Activated gamma-delta T cell treated with Interleukin-2 at 50 U/mL for 16 hours (primary cell): Measurements from ENCODE around the gene ATP2B2.

Experiments used
- DNase-seq: peaks from one replicate; pipeline ENCODE4 v3.0.0-alpha.2; 2020

The ATP2B2 gene

GRCh38 chr3:10338591-10339353 lies 166.6 kb downstream of the ATP2B2 start:
- no peak for DNase-seq

- DNase-seq, result no peak
These were observed 167.3 kb downstream of the ATP2B2 start for GRCh38 chr3:10338164-10338470.

GRCh38 chr3:10337323-10338163 lies 167.8 kb downstream of the ATP2B2 start:
- DNase-seq, result no peak

DNA sequence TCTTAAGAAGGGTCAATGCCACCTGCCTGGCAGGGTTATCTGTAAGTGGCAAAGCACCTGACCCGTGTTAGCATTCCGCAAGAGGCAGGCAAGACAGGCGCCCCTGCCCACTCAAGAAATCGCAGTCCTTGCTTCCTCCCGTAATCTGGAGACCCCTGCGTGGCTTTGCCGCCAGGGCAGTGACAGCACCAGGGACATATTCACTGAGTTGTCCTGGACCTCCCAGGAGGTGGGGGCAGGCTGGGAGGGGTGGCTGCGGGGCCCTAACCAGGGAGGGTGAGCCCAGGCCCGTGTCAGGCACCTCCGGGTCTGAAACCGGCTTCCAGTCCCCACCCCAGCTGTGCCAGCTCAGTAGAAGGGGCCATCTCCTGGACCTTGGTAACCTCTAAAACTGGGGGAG lies 168.6 kb downstream of the ATP2B2 start:
- no peak for DNase-seq

- no peak for DNase-seq
These were observed 169.3 kb downstream of the ATP2B2 start for GRCh38 chr3:10335871-10336622.

DNA sequence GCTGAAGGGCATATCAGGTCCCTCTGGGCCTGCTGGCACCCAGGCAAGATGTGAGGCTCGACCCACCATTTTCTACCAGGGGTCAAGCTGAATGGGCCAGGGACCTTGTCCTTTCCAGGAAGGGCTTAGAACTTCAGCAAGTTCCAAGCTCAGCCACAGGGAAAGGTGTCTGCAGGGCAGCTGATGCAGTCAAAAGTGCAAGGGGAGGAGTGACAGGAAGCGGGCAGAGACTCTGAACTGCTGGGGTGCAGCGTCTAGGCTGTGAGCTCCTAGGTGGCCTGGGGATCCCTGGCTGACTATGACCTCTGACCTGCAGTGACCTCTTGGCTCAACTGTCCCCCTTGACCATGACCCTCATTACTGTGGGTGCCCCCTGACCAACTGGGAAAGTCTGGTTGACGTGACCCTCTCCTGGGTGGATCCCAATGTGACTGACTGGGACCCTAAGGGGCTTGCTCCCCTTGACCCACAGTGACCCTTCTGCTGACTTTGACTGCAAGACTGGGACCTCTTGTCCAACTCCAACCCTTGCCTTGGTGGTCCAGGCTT lies 170.1 kb downstream of the ATP2B2 start:
- DNase-seq, result no peak

- DNase-seq, result no peak
These were observed 170.9 kb downstream of the ATP2B2 start for GRCh38 chr3:10334459-10334858.

- DNase-seq, result no peak
These were observed 171.3 kb downstream of the ATP2B2 start for GRCh38 chr3:10334042-10334441.

- no peak for DNase-seq
These were observed 172.1 kb downstream of the ATP2B2 start for GRCh38 chr3:10333349-10333650.

GRCh38 chr3:10332481-10333348 lies 172.7 kb downstream of the ATP2B2 start:
- no peak for DNase-seq

GRCh38 chr3:10331320-10331719 lies 174.1 kb downstream of the ATP2B2 start:
- DNase-seq, result no peak

DNA sequence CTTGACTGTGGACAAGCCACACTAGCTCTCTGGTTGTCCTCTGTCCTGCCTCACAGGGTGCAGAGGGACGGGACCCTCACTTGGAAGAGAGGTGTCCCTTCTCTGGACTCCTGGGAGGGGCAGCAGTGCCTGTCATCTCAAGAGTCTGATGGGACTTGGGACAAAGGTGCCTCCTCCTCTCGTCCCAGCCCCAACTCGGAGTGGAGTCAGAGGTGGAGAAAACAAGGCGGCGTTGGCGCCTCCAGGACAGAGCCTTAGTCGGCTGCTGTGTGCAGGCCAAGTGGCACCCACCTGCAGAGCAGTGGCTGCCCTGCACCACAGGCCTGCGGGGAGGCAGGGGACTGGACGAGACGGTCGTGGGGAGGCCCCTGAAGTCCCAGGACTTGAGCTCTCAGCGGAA lies 175.1 kb downstream of the ATP2B2 start:
- no peak for DNase-seq

GRCh38 chr3:10329495-10330015 lies 175.8 kb downstream of the ATP2B2 start:
- no peak for DNase-seq

DNA sequence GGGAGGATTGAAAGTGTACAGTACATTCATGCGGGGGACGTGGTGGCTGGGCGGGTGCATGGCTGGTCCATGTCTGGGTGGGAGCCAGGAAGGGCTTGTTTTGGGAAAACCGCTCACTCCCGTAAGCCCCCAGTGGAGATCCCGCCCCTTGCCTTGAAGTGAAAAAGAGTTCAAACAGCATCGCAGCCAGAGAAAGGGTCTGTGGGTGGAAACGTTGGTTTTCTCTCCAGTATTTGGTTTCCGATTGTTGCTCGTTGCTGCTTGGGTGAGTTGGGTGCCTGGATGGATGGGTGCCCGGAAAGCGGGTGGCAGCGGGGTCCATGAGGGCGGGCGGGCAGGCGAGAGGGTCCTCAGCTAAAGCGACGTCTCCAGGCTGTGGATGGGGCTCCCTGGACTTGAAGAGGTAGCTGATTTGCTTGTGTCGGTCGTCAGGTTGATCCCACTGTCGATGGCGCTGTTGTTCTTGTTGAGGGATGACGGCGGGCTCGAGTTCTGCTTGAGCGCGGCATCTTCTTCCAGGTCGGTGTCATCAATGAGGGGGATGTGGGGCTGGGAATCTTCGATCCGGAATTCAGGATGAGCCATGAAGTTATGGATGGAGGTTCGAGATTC lies 176.8 kb downstream of the ATP2B2 start:
- DNase-seq, result no peak

- no peak for DNase-seq
These were observed 177.8 kb downstream of the ATP2B2 start for GRCh38 chr3:10327592-10327991.

- no peak for DNase-seq
These were observed 183.1 kb downstream of the ATP2B2 start for GRCh38 chr3:10322352-10322710.

DNA sequence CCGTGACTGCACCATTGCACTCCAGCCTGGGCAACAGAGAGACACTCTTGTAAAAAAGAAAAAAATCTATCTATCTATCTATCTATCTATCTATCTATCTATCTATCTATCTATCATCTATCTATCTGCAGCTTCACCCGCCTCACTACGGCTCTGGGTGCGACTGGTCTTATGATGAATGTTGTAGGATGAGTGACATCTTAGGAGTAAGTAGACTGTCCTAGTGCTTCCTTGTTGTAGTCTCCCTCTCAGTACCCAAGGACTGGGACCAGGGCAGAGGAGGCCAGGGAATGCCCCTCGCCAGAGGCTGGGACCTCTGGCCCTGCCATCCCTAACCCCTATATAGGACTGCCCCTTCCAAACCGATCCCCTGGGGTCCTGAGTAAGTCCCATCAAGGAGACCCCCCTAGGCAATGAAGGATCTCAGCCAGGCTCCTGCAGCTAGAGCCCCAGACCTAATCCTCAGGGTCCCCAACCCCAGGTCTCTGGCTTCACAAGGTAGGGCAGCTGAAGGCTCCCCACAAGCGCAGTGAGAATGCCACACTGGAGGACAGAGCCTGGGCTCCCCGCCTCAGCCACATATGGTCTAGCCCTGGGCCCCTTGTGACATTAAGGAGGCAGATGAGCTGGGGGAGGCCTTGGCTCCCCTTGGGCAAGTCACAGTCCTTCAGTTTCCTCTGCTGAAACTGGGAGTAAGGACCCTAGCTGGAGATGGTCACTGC lies 183.6 kb downstream of the ATP2B2 start:
- DNase-seq, result no peak

DNA sequence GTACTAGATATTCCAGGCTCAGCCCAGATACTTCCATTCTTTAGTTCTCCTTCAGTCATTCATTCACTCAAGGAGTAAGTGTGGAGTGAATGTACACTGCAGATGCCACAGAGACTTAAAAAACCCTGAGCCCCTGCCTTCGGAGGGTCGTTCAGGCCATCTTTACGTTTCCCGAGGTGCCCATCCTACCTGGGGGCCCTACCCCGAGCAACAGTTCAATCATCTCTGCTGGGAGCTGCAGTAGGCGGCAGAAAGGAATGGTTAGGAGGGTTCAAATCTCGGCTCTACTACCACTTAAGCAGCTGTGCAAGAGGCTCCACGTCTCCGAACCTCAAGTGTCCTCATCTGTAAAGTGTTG lies 185.1 kb downstream of the ATP2B2 start:
- DNase-seq, result no peak

DNA sequence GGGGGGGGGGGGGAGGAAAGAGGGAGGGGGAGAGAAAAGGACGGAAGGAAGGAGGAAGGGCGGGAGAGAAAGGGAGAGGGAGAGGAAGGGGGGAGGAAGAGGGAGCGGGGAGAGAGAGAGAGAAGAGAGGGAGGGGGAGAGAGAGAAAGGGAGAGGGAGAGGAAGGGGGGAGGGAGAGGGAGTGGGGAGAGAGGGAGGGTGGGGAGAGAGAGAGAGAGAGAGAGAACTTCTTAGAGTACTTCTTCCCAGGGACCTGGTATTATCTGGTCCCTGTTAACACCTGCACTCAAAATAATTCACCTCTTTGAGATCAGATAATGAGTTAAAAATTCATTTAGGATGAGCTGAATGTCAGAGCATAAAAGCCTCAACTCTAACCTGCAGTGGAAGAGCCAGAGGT lies 185.6 kb downstream of the ATP2B2 start:
- DNase-seq, result no peak

GRCh38 chr3:10319251-10319650 lies 186.1 kb downstream of the ATP2B2 start:
- no peak for DNase-seq

- no peak for DNase-seq
These were observed 187.4 kb downstream of the ATP2B2 start for GRCh38 chr3:10317961-10318350.
